T-helper 1 cell treated with Interleukin-12 subunit alpha and Interleukin-12 subunit beta and Interleukin-4 antibody, amounts not matched to agents 30 ng/mL and 1 ng/mL, for 36 hours (primary cell): ENCODE measurements around the gene TUBB4B. TPM values are rescaled to one million over a fixed set of nuclear protein-coding genes. Genes with fewer than 3 reads are reported as not detected.
"Not testable (repeated sequence)": the region's sequence is repeated elsewhere in the genome, so short reads cannot be mapped to it uniquely, and the experiment has no call there.

Source experiments
- intact Hi-C: fragments of 100-400 bp; cut with micrococcal nuclease; formaldehyde crosslinking; loops from one replicate; pipeline ENCODE4 v1.15.1; 2024
- total RNA-seq: library from RNA; stranded (reverse); gene quantifications from 2 replicates; pipeline ENCODE4 v1.2.3, GENCODE V29; 2022

The TUBB4B gene
- total RNA-seq, 1 donor from 2014 or later, result 280 TPM

DNA sequence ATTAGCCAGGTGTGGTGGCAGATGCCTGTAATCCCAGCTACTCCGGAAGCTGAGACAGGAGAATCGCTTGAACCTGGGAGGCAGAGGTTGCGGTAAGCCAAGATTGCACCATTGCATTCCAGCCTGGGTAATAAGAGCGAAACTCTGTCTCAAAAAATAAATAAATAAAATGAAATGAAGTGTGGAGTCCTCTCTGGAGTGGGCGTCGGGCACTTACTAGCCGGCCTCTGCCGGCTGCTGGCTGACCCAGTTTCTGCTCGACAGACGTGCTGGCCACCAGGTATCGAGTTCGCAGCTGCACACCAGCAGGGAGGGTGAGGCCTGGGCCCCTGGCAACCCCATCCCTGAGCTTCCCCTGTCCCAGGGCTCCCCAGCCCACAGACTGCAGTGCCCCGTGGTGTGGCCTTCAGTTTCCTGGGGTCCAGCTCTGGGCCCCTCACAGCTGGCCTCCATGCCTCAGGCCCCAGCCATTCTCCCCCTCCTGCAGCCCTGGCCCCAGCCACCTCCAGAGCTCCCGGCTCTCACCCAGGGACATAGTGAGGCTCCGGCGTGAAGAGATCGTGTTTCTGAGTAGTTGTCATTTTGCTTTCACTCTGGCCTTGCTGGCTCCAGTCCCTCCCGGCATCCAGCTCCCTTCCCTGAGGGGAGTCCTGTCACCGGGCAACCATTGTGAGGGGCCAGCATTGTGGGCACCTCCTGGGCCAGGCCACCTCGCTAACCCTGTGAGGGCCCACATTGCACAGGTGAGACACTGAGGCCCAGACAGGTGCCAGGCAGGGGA is 6.2 kb downstream of the TUBB4B start:
- intact Hi-C loops, result no loop called here

- intact Hi-C loops, result no loop called here
These were observed 6.8 kb downstream of the TUBB4B start for GRCh38 chr9:137247916-137248175.

GRCh38 chr9:137250329-137251193 is 9.5 kb downstream of the TUBB4B start:
- intact Hi-C loops, result no loop called here

- intact Hi-C loops, result no loop called here
These were observed 10.0 kb downstream of the TUBB4B start, which contains the start of gene STPG3 for GRCh38 chr9:137251194-137251461. TSS of gene STPG3 (plus strand) at chr9:137251286. CDS start at chr9:137251287, 1 bp downstream.

DNA sequence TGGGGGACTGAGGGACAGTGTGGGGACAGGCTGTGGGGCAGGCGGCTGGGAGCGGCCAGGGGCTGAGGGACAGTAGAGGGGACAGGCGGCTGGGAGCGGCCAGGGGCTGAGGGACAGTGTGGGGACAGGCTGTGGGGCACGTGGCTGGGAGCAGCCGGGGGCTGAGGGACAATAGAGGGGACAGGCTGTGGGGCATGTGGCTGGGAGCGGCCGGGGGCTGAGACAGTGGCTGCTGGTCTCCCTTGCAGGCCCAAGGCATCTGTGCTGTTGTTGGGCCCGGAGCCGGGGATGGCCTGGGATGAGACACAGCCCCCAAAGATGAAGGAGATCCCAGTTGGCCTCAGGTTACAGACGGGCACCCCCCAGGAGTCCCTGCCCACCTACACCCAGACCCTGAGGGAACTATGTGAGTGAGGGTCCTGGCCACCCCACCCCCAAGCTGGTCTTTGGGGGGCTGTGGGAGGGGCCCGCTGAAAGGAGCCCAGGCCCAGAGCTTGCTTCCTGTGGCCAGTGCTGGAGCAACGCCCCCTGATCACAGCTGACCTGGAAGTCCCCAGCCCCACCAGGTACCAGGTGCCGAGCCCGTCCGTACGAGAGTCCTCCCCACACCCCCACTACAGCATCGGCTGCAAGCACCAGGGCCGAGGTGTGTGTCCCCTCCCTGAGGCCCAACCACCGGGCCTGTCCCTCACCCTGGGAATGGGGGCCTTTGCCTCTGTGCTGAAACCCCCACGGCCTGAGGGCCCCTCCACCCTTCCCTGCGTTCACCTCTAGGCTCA is 10.6 kb downstream of the TUBB4B start:
- intact Hi-C loops, result no loop called here

DNA sequence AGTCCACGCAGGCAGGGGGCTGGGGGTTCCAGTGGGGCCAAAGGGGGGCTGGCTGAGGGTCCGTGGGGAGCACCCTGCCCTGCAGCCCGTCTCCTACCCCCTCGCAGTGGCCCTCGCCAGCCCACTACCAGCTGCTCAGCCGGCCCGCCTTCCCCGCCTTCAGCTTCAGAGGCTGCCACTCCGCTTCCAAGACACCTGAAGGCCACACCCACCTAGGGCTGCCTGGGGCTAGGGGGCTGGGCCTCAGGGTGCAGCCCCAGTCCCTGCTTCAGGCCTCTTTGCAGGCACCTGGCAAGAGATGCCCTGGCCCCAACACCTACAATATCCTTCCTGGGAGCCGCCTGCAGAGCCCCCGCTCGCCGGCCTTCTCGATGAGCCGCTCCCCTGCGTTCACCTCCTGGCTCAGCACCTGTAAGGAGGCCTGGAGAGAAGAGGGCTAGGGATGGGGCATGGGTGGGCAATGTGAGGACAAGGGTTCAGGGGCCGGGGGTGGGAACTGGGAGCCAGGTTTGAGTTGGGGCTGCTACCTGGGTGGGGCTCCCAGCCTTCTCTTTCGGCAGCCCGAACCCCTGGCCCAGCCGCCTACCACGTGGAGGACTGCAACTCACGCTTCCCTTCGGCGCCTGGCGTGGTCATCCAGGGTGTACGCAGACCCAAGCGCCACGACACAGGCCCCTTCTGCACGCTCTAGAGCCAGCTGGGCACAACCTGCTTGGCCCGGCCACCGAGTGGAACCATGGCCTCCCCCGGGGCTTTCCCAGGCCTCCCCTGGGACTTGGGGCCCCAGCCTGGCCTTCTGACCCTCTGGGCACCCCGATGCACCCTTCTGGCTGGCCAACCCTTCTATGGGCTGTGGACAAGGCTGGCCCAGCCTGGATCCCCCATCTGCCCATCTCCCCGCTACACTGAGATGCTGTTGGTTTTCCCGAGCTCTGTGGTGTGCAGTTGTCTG is 11.7 kb downstream of the TUBB4B start:
- intact Hi-C loops, result no loop called here

- intact Hi-C loops, result no loop called here
These were observed 12.9 kb downstream of the TUBB4B start for GRCh38 chr9:137253717-137254623.

DNA sequence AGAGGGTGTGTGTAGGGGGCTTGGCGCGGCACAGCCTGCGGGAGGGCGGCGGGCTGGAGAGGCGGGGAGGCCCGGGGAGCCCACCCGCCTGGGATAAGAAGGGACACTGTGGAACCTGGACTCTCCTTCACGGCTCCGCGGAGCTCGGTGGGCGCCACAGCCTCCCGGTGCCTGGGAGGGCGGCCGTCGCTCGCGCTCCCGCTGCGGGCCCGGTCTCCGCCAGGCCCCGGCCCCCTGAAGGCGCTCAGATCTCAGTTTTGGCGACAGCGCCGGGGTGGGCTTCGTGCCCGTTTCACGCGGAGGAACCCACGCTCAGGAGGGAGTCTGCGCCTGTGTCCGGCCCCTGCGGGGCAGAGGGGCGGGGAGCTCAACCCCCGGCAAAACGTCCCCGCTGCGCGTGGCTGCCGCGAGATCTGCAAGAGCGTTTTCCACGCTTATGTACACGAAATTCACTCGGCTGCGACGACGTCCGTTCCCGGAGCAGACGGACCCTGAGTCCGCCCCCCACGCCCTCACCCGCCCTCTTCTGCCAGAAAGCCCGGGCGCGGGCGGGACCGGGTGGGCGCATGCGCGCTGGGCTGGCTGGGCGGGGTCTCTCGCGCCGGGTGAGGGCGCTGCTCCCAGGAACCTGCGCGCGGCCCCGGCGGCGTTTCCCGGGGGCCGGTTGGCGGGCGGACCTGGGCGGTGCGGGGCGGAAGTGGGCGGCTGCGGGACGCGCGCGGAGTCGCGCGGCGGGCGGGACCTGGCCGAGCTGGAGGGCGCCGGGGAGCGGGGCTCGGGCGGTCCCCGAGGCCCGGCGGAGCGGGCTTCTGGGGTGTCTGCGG is 13.7 kb downstream of the TUBB4B start, which contains the start of gene NELFB:
NELFB (plus strand) TSS at position 704 of the 824 bp plus-strand sequence.
- intact Hi-C loops, result loop anchor here (1.0 kb wide), 6 partner anchors 14 to 169 kb away; partner anchors contain the start of genes ANAPC2, MAN1B1, NDOR1 and SSNA1

DNA sequence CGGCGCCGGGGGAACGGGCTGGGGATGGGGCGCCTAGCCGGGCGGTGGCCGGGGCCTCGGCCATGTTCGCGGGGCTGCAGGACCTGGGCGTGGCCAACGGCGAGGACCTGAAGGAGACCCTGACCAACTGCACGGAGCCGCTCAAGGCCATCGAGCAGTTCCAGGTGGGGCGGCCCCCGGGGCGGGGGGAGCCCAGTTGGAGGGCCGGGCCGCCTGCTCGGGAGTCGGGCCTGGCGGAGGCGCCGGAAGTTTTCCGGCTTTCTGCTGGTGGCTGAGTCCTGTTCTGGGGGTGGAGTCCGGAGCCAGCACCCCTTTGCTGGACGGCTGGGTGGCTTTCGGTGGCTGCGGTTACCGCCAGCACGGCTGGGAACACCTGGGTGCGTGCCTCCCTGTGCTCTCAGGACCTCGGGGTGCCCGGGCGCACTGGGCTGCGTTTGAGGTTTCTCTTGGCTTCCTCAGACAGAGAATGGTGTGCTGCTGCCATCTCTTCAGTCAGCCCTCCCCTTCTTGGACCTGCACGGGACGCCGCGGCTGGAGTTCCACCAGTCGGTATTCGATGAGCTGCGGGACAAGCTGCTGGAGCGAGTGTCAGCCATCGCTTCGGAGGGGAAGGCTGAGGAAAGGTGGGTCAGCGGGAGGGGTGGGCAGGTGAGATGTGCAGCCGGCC is 14.5 kb downstream of the TUBB4B start:
- intact Hi-C loops, result loop anchor here (1.0 kb wide), 6 partner anchors 14 to 169 kb away; partner anchors contain the start of genes ANAPC2, MAN1B1, NDOR1 and SSNA1

GRCh38 chr9:137256362-137256761 is 15.3 kb downstream of the TUBB4B start:
- intact Hi-C loops, result no loop called here

- intact Hi-C loops, result no loop called here
These were observed 15.8 kb downstream of the TUBB4B start for GRCh38 chr9:137256856-137257255.

DNA sequence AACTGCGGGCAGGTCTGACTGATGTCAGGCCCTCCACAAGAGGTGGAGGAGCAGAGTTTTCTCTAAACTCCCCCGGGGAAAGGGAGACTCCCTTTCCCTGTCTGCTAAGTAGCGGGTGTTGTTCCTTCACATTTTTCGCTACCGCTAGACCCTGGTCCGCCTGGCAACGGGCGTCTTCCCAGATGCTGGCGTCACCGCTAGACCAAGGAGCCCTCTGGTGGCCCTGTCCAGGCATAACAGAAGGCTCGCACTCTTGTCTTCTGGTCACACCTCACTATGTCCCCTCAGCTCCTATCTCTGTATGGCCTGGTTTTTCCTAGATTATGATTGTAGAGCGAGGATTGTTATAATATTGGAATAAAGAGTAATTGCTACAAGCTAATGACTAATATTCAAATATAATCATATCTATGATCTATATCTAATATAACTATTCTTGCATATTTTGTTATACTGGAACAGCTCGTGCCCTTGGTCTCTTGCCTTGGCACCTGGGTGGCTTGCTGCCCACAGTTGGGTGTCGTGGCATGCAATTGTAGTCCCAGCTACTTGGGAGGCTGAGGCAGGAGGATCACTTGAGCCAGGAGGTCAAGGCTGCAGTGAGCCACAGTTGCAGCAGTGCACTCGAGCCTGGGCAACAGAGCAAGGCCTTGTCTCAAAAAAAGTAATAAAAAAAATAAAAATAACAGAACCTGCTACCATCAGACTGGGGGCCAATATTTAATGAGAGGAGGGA is 21.3 kb downstream of the TUBB4B start:
- intact Hi-C loops, result not testable (repeated sequence)

GRCh38 chr9:137262909-137263285 is 21.8 kb downstream of the TUBB4B start:
- intact Hi-C loops, result no loop called here

- intact Hi-C loops, result no loop called here
These were observed 22.4 kb downstream of the TUBB4B start for GRCh38 chr9:137263506-137263905.

- intact Hi-C loops, result no loop called here
These were observed 23.0 kb downstream of the TUBB4B start for GRCh38 chr9:137264067-137264466.

- intact Hi-C loops, result no loop called here
These were observed 24.5 kb downstream of the TUBB4B start for GRCh38 chr9:137265496-137266161.

GRCh38 chr9:137266162-137266527 is 25.1 kb downstream of the TUBB4B start:
- intact Hi-C loops, result no loop called here
